Left ventricle myocardium inferior (tissue), 1 donor: ENCODE measurements around the gene APBB1IP. TPM values are rescaled to one million over a fixed set of nuclear protein-coding genes. Genes with fewer than 3 reads are reported as not detected.
"Not testable (repeated sequence)": the region's sequence is repeated elsewhere in the genome, so short reads cannot be mapped to it uniquely, and the experiment has no call there.

Experiments
- DNase-seq: peaks from one replicate; pipeline ENCODE4 v3.0.0-alpha.2; 2020
- H3K27ac ChIP-seq: fragments of 200-600 bp; replicated peaks from 2 replicates; pipeline ENCODE4 v1.8.0; 2021
- H3K27me3 ChIP-seq: fragments of 200-600 bp; 2 replicates; pipeline ENCODE4 v1.8.0; 2021; ENCODE audit warnings: low read depth
- H3K36me3 ChIP-seq: fragments of 200-600 bp; 2 replicates; pipeline ENCODE4 v1.8.0; 2021
- H3K4me1 ChIP-seq: fragments of 200-600 bp; 2 replicates; pipeline ENCODE4 v1.8.0; 2021
- H3K4me3 ChIP-seq: fragments of 200-600 bp; 2 replicates; pipeline ENCODE4 v1.8.0; 2021; ENCODE audit warnings: mild to moderate bottlenecking, moderate library complexity
- H3K9me3 ChIP-seq: fragments of 200-600 bp; replicated peaks from 2 replicates; pipeline ENCODE4 v1.8.0; 2021
- CTCF ChIP-seq: fragments of 200-600 bp; IDR thresholded peaks from 2 replicates; pipeline ENCODE4 v1.8.0; 2021; ENCODE audit warnings: antibody characterized with exemption, mild to moderate bottlenecking, borderline replicate concordance
- intact Hi-C: fragments of 100-400 bp; cut with micrococcal nuclease; formaldehyde crosslinking; loops from one replicate; pipeline ENCODE4 v1.11.0; 2022
- total RNA-seq: library from RNA; stranded (reverse); fragmentation: NEBNext Ultra II Directional; extraction: Animal tissue kit (Norgen Biotek cat#: 25700); gene quantifications from one replicate; pipeline ENCODE4 v1.2.1, GENCODE V29; 2021
- donor health status: DM: no; HTN: yes; CAD: no; lungs with severe emphysema.

Gene APBB1IP
- total RNA-seq, 1 donor from 2014 or later, result 2.6 TPM

- intact Hi-C loops, result no loop called here
- Histone ChIP-seq H3K9me3 (peaks cover 18% of the 10 kb centered on the region), H3K4me3 (no peak overlapping the region), H3K27me3 (peaks cover 30% of the 10 kb centered on the region), H3K27ac (no peak overlapping the region), H3K36me3 (no peaks in the 10 kb centered on the region), H3K4me1 (no peaks in the 10 kb centered on the region)
- TF ChIP-seq CTCF, result no peak
- no peak for DNase-seq
These were observed 133.5 kb downstream of the APBB1IP start for GRCh38 chr10:26571655-26572054.

- H3K27ac ChIP-seq, result no peak overlapping the region
- intact Hi-C loops, result no loop called here
These were observed 135.5 kb downstream of the APBB1IP start for GRCh38 chr10:26573674-26574073.

DNA sequence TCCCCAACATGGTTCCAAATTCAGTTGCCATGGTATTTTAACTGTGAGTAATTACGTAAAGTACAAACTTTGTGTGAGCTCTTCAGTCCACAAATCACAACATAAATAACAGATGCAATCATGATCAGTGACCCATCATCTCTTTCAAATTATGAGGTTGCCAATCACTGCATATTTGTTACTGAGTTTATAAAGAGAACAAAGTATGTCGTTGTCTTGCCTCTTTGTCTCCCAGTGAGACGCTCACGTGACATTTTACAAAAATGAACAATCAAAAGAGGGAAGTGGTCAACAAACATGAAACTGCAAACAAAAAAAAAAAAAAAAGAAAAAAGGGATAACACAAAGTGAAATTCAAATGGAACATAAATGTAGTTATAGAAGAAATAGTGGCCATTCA lies 136.6 kb downstream of the APBB1IP start:
- H3K4me3 ChIP-seq, result no peak overlapping the region
- no peaks in the 10 kb centered on the region for H3K36me3 ChIP-seq
- intact Hi-C loops, result no loop called here
- no peak overlapping the region for H3K27ac ChIP-seq
- TF ChIP-seq CTCF, result no peak
- no peak for DNase-seq
- peaks cover 18% of the 10 kb centered on the region for H3K9me3 ChIP-seq
- H3K4me1 ChIP-seq, result no peaks in the 10 kb centered on the region
- peaks cover 6% of the 10 kb centered on the region for H3K27me3 ChIP-seq

More at GRCh38 chr10:26573674-26574073, 135.5 kb downstream of the APBB1IP start:
- Histone ChIP-seq H3K27me3 (peaks cover 11% of the 10 kb centered on the region), H3K9me3 (peaks cover 18% of the 10 kb centered on the region), H3K4me3 (no peak overlapping the region), H3K36me3 (no peaks in the 10 kb centered on the region), H3K4me1 (no peaks in the 10 kb centered on the region)
- DNase-seq, result no peak
- TF ChIP-seq CTCF, result no peak

- H3K4me1 ChIP-seq, H3K4me3 ChIP-seq, H3K27me3 ChIP-seq, DNase-seq, H3K9me3 ChIP-seq, H3K36me3 ChIP-seq, H3K27ac ChIP-seq, intact Hi-C loops: not testable (repeated sequence)
These were observed 140.2 kb downstream of the APBB1IP start for GRCh38 chr10:26578371-26578770.

- DNase-seq, result no peak
- H3K4me3 ChIP-seq, result no peak overlapping the region
- no peaks in the 10 kb centered on the region for H3K9me3 ChIP-seq
- no peaks in the 10 kb centered on the region for H3K4me1 ChIP-seq
- H3K27me3 ChIP-seq, result no peaks in the 10 kb centered on the region
- no peaks in the 10 kb centered on the region for H3K36me3 ChIP-seq
- no peak for TF ChIP-seq CTCF
- intact Hi-C loops, result no loop called here
- H3K27ac ChIP-seq, result no peak overlapping the region
These were observed 141.3 kb downstream of the APBB1IP start for GRCh38 chr10:26579256-26580063.

- H3K9me3 ChIP-seq, result no peaks in the 10 kb centered on the region
- intact Hi-C loops, result no loop called here
- DNase-seq, result no peak
- no peak for TF ChIP-seq CTCF
- no peaks in the 10 kb centered on the region for H3K36me3 ChIP-seq
- H3K4me1 ChIP-seq, result no peaks in the 10 kb centered on the region
- H3K27ac ChIP-seq, result no peak overlapping the region
- no peak overlapping the region for H3K4me3 ChIP-seq
- H3K27me3 ChIP-seq, result no peaks in the 10 kb centered on the region
These were observed 148.1 kb downstream of the APBB1IP start for GRCh38 chr10:26586211-26586610.
